ENCODE measurements around the gene WDR43. TPM values are rescaled to one million over a fixed set of nuclear protein-coding genes. Genes with fewer than 3 reads are reported as not detected.
"Not testable (repeated sequence)": the region's sequence is repeated elsewhere in the genome, so short reads cannot be mapped to it uniquely, and the experiment has no call there.

Gene WDR43
- total RNA-seq, 4 donors from 2014 or later = 21.5 to 53.0 (median 31.0) TPM

GRCh38 chr2:28977176-28977875, 82.9 kb downstream of the WDR43 start:
- TF ChIP-seq POLR2AphosphoS5 (IDR thresholded peaks at IDR 0.05) = no peak
- no peak for TF ChIP-seq CTCF (IDR thresholded peaks at IDR 0.05)
- no peak for TF ChIP-seq EP300 (IDR thresholded peaks at IDR 0.05)
- no peak for TF ChIP-seq POLR2A (IDR thresholded peaks at IDR 0.05; ENCODE audit: low read depth)
- Histone ChIP-seq H3K9me3 (no peaks in the 10 kb centered on the region), H3K36me3 (no peaks in the 10 kb centered on the region), H3K4me3 (no peak overlapping the region), H3K4me1 (peaks cover 23 to 34% (median 29%) of the 10 kb centered on the region in 4 donors), H3K27ac (replicated peaks in 1 of 4) (no peak overlapping the region), H3K27me3 (no peaks in the 10 kb centered on the region)
- intact Hi-C loops (cut with DNase I) = no loop called here
- WGBS = 76% methylated on average over 9 of the region's 10 CpGs
- DNase-seq (ENCODE audit: extremely low spot score) = no peak

GRCh38 chr2:28978001-28978400, 83.5 kb downstream of the WDR43 start:
- H3K27ac ChIP-seq (replicated peaks in 1 of 4); DNase-seq (ENCODE audit: extremely low spot score); H3K9me3 ChIP-seq; H3K4me3 ChIP-seq; intact Hi-C loops (cut with DNase I); H3K27me3 ChIP-seq; H3K36me3 ChIP-seq: not testable (repeated sequence)
- peaks cover 24 to 40% (median 35%) of the 10 kb centered on the region in 4 donors for H3K4me1 ChIP-seq
- 97% methylated on average over 8 of the region's 8 CpGs for WGBS

GRCh38 chr2:28978606-28979005, 84.1 kb downstream of the WDR43 start:
- 67% methylated on average over 6 of the region's 6 CpGs for WGBS
- DNase-seq (ENCODE audit: extremely low spot score) = no peak
- peaks cover 24 to 47% (median 38%) of the 10 kb centered on the region in 4 donors for H3K4me1 ChIP-seq
- no peaks in the 10 kb centered on the region for H3K9me3 ChIP-seq
- TF ChIP-seq POLR2A (IDR thresholded peaks at IDR 0.05; ENCODE audit: low read depth) (no peak), EP300 (IDR thresholded peaks at IDR 0.05) (no peak), POLR2AphosphoS5 (IDR thresholded peaks at IDR 0.05) (no peak), CTCF (IDR thresholded peaks at IDR 0.05) (no peak)
- intact Hi-C loops (cut with DNase I) = no loop called here
- H3K27me3 ChIP-seq = no peaks in the 10 kb centered on the region
- no peak overlapping the region for H3K4me3 ChIP-seq
- no peak overlapping the region for H3K27ac ChIP-seq (replicated peaks in 1 of 4)
- no peaks in the 10 kb centered on the region for H3K36me3 ChIP-seq

- no peak for TF ChIP-seq EP300 (IDR thresholded peaks at IDR 0.05)
- no peak for TF ChIP-seq POLR2A (IDR thresholded peaks at IDR 0.05; ENCODE audit: low read depth)
- TF ChIP-seq POLR2AphosphoS5 (IDR thresholded peaks at IDR 0.05) = no peak
- TF ChIP-seq CTCF (IDR thresholded peaks at IDR 0.05) = no peak
- DNase-seq (ENCODE audit: extremely low spot score) = no peak
- intact Hi-C loops (cut with DNase I) = no loop called here
- no peaks in the 10 kb centered on the region for H3K27me3 ChIP-seq
- peaks cover 24 to 51% (median 42%) of the 10 kb centered on the region in 4 donors for H3K4me1 ChIP-seq
- H3K27ac ChIP-seq (replicated peaks in 1 of 4) = no peak overlapping the region
- 83% methylated on average over 5 of the region's 7 CpGs for WGBS
- H3K9me3 ChIP-seq = no peaks in the 10 kb centered on the region
- H3K36me3 ChIP-seq = no peaks in the 10 kb centered on the region
- no peak overlapping the region for H3K4me3 ChIP-seq
These were observed 84.6 kb downstream of the WDR43 start for GRCh38 chr2:28979041-28979440.

- intact Hi-C loops (cut with DNase I) = no loop called here
- 66% methylated on average over 11 of the region's 13 CpGs for WGBS
- no peak for DNase-seq (ENCODE audit: extremely low spot score)
- Histone ChIP-seq H3K27me3 (no peaks in the 10 kb centered on the region), H3K4me3 (no peak overlapping the region), H3K27ac (replicated peaks in 1 of 4) (peak overlapping the region; percentile 66 to 89 (median 86)), H3K9me3 (no peaks in the 10 kb centered on the region), H3K36me3 (no peaks in the 10 kb centered on the region), H3K4me1 (peaks cover 24 to 58% (median 47%) of the 10 kb centered on the region in 4 donors)
- no peak for TF ChIP-seq EP300 (IDR thresholded peaks at IDR 0.05)
- TF ChIP-seq POLR2AphosphoS5 (IDR thresholded peaks at IDR 0.05) = no peak
- TF ChIP-seq CTCF (IDR thresholded peaks at IDR 0.05) = no peak
- no peak for TF ChIP-seq POLR2A (IDR thresholded peaks at IDR 0.05; ENCODE audit: low read depth)
These were observed 85.3 kb downstream of the WDR43 start for GRCh38 chr2:28979576-28980366.
